ENCODE results near the gene MYO5C. TPM values are rescaled to one million over a fixed set of nuclear protein-coding genes. Genes with fewer than 3 reads are reported as not detected.

MYO5C gene
- total and polyA plus RNA-seq, 2 of the 4 experiments (the other 2 are of a cell fraction) = under 0.01 to 0.03 TPM

GRCh38 chr15:52196891-52197290 is 98.7 kb downstream of the MYO5C start:
- Histone ChIP-seq H2BK120ac (ENCODE audit: low read depth, low read length) (no peak overlapping the region), H3K23ac (ENCODE audit: low read depth, low read length) (no peak overlapping the region), H4K91ac (ENCODE audit: insufficient read depth, low read depth, low read length) (no peak overlapping the region), H3K9me1 (ENCODE audit: insufficient read depth, low read length) (no peaks in the 10 kb centered on the region), H3K4me1 (ENCODE audit: control insufficient read depth, insufficient read depth, low read length) (peaks cover 3% of the 10 kb centered on the region; the same call in 1 of the 2 replicates), H2AK9ac (replicated peaks; ENCODE audit: low read depth, low read length, poor library complexity) (no peak overlapping the region), H3K79me1 (ENCODE audit: low read depth in 1 of 2, low read length in 2 of 2) (no peaks in the 10 kb centered on the region), H3K56ac (ENCODE audit: extremely low read depth, insufficient read depth, low read length) (no peak overlapping the region), H2BK5ac (ENCODE audit: low read depth, low read length, poor library complexity, severe bottlenecking) (no peak overlapping the region), H2AFZ (replicated peaks; ENCODE audit: low read length, poor library complexity) (no peak overlapping the region), H3K27ac (ENCODE audit: insufficient read depth, low read length) (no peak overlapping the region), H3K9ac (ENCODE audit: low read depth, low read length) (no peak overlapping the region), H2BK20ac (ENCODE audit: low read depth, low read length) (no peak overlapping the region), H3K36me3 (ENCODE audit: control insufficient read depth, insufficient read depth, low read length) (no peaks in the 10 kb centered on the region), H3K14ac (replicated peaks; ENCODE audit: low read depth, low read length) (no peak overlapping the region), H3K4ac (ENCODE audit: low read depth, low read length) (no peak overlapping the region), H3K18ac (ENCODE audit: low read depth, low read length) (no peak overlapping the region), H4K8ac (ENCODE audit: low read depth in 2 of 2, low read length in 2 of 2) (no peak overlapping the region), H3K9me3 (ENCODE audit: control insufficient read depth, insufficient read depth, low read length) (no peaks in the 10 kb centered on the region), H4K5ac (ENCODE audit: low read depth, low read length) (no peak overlapping the region), H2BK15ac (ENCODE audit: low read depth, low read length) (no peak overlapping the region), H3K4me2 (ENCODE audit: low read depth, low read length) (no peak overlapping the region), H2AK5ac (ENCODE audit: low read depth, low read length) (no peak overlapping the region), H4K20me1 (ENCODE audit: insufficient read depth, low read length) (no peaks in the 10 kb centered on the region), H3K27me3 (ENCODE audit: control insufficient read depth, insufficient read depth, low read length) (peaks cover 19% of the 10 kb centered on the region), H3K4me3 (ENCODE audit: insufficient read depth, low read depth, low read length) (no peak overlapping the region)
- intact Hi-C loops (cut with micrococcal nuclease) (no loop called here), in situ Hi-C loops (cut with MboI; ENCODE audit: low sequenced_read_pairs) (no loop called here), dilution Hi-C loops (cut with HindIII; ENCODE audit: low sequenced_read_pairs, unreplicated experiment) (no loop called here)
- no CpG with 5 or more reads among the region's 3 CpGs for WGBS, 2 experiments (ENCODE audit: extremely low coverage in 2 of 2, insufficient read length in 1 of 2)
- DNase-seq (no peak), ATAC-seq (ENCODE audit: low read depth) (no peak)
- TF ChIP-seq RCOR1 (IDR thresholded peaks at IDR 0.05; ENCODE audit: insufficient replicate concordance, low read length) = no peak
- TF ChIP-seq RFX5 (IDR thresholded peaks at IDR 0.05; ENCODE audit: low read depth, low read length) = no peak
- TF ChIP-seq NFE2L2 (IDR thresholded peaks at IDR 0.05; ENCODE audit: low read depth, low read length) = no peak
- no peak for TF ChIP-seq ELK1 (IDR thresholded peaks at IDR 0.05; ENCODE audit: borderline replicate concordance, low read depth, low read length)
- TF ChIP-seq CTCF (conservative IDR thresholded peaks at IDR 0.05; ENCODE audit: low read depth, low read length) = no peak
- no peak for TF ChIP-seq SMC3 (IDR thresholded peaks at IDR 0.05; ENCODE audit: low read depth, low read length)
- TF ChIP-seq MXI1 (IDR thresholded peaks at IDR 0.05; ENCODE audit: borderline replicate concordance, low read depth, low read length) = no peak
- no peak for TF ChIP-seq CEBPB (IDR thresholded peaks at IDR 0.05; ENCODE audit: low read depth, low read length)
- no peak for TF ChIP-seq MAFK (IDR thresholded peaks at IDR 0.05; ENCODE audit: low read depth, low read length)
- TF ChIP-seq CHD1 (IDR thresholded peaks at IDR 0.05; ENCODE audit: low read depth, low read length) = no peak
- TF ChIP-seq MAZ (IDR thresholded peaks at IDR 0.05; ENCODE audit: borderline replicate concordance, low read depth, low read length) = no peak
- TF ChIP-seq RAD21 (IDR thresholded peaks at IDR 0.05; ENCODE audit: low read length) = no peak
- no peak for TF ChIP-seq USF2 (IDR thresholded peaks at IDR 0.05; ENCODE audit: low read depth, low read length)
- no peak for TF ChIP-seq FOS (IDR thresholded peaks at IDR 0.05; ENCODE audit: low read depth, low read length)
- no peak for TF ChIP-seq BHLHE40 (IDR thresholded peaks at IDR 0.05; ENCODE audit: low read depth, low read length)
- POLR2A ChIA-PET (ENCODE audit: unreplicated experiment) = no interaction called here
- CTCF ChIA-PET = interaction anchor here (1.3 kb wide), 1 partner anchor 11 kb away, joined by 4 read pairs; no protein-coding TSS in a partner anchor
- BruUV-seq (replicated peaks) = no TSS peak
